HG02759 (cell line): ENCODE data around the gene TFDP2.
"Not testable (repeated sequence)": the region's sequence is repeated elsewhere in the genome, so short reads cannot be mapped to it uniquely, and the experiment has no call there.

Experiments used
- ATAC-seq: cut with Tn5 transposase; IDR thresholded peaks from one replicate; pipeline ENCODE4 v1.9.1; 2021; ENCODE audit warnings: mild to moderate bottlenecking, moderate library complexity; ENCODE audit not compliant: unreplicated experiment

TFDP2 gene

GRCh38 chr3:142148792-142149672, at the start of gene TFDP2:
TFDP2 (minus strand) TSS chr3:142149544; CDS start chr3:142101749, 47,795 bp downstream.
- peak; percentile 100 for ATAC-seq

GRCh38 chr3:142188846-142189245, 39.5 kb upstream of the TFDP2 start:
- no peak for ATAC-seq

GRCh38 chr3:142180761-142181362, 31.5 kb upstream of the TFDP2 start:
- no peak for ATAC-seq

- ATAC-seq: no peak
These were observed 26.1 kb upstream of the TFDP2 start for GRCh38 chr3:142175478-142175877.

GRCh38 chr3:142174559-142174958, 25.2 kb upstream of the TFDP2 start:
- no peak for ATAC-seq

GRCh38 chr3:142168514-142168913, 19.2 kb upstream of the TFDP2 start:
- ATAC-seq: no peak

GRCh38 chr3:142165194-142165593, 15.8 kb upstream of the TFDP2 start:
- ATAC-seq: no peak

- ATAC-seq: no peak
These were observed 9.9 kb upstream of the TFDP2 start for GRCh38 chr3:142159083-142159740.

- ATAC-seq: no peak
These were observed 4.8 kb upstream of the TFDP2 start for GRCh38 chr3:142154186-142154585.

GRCh38 chr3:142152384-142152783, 3.0 kb upstream of the TFDP2 start:
- ATAC-seq: no peak

- no peak for ATAC-seq
These were observed 2.5 kb upstream of the TFDP2 start for GRCh38 chr3:142151828-142152227.

GRCh38 chr3:142151240-142151639, 1.9 kb upstream of the TFDP2 start:
- ATAC-seq: no peak

GRCh38 chr3:142150271-142150670, 927 bp upstream of the TFDP2 start:
- no peak for ATAC-seq

- ATAC-seq: no peak
These were observed 289 bp upstream of the TFDP2 start for GRCh38 chr3:142149673-142149992.

GRCh38 chr3:142148044-142148791, 1.1 kb downstream of the TFDP2 start:
- no peak for ATAC-seq

GRCh38 chr3:142144587-142144986, 4.8 kb downstream of the TFDP2 start:
- ATAC-seq: not testable (repeated sequence)

- not testable (repeated sequence) for ATAC-seq
These were observed 8.6 kb downstream of the TFDP2 start for GRCh38 chr3:142140608-142141285.

- ATAC-seq: not testable (repeated sequence)
These were observed 12.3 kb downstream of the TFDP2 start for GRCh38 chr3:142137089-142137488.

- ATAC-seq: no peak
These were observed 14.5 kb downstream of the TFDP2 start for GRCh38 chr3:142134799-142135325.

GRCh38 chr3:142129516-142130171, 19.7 kb downstream of the TFDP2 start:
- no peak for ATAC-seq
